HEK293T (cell line): ENCODE results near the gene SERPINF2.

Experiments
- ARNT ChIP-seq: fragments of 450-650 bp; IDR thresholded peaks from 2 replicates; pipeline ENCODE4 v1.6.1; 2017; ENCODE audit warnings: mild to moderate bottlenecking
- BHLHE40 ChIP-seq: fragments of 450-650 bp; IDR thresholded peaks from 2 replicates; pipeline ENCODE4 v1.6.1; 2016; ENCODE audit warnings: mild to moderate bottlenecking, moderate library complexity, borderline replicate concordance
- FOXA1 ChIP-seq: fragments of 450-650 bp; IDR thresholded peaks from 2 replicates; pipeline ENCODE4 v1.6.1; 2016; ENCODE audit warnings: mild to moderate bottlenecking
- FOXK2 ChIP-seq: fragments of 450-650 bp; IDR thresholded peaks from 2 replicates; pipeline ENCODE4 v1.6.1; 2016; ENCODE audit warnings: mild to moderate bottlenecking
- NFRKB ChIP-seq: fragments of 450-650 bp; IDR thresholded peaks from 2 replicates; pipeline ENCODE4 v1.6.1; 2016; ENCODE audit warnings: mild to moderate bottlenecking, moderate library complexity
- SP1 ChIP-seq: fragments of 450-650 bp; IDR thresholded peaks from 2 replicates; pipeline ENCODE4 v1.6.1; 2017
- SUZ12 ChIP-seq: fragments of 450-650 bp; IDR thresholded peaks from 2 replicates; pipeline ENCODE4 v1.6.1; 2016; ENCODE audit warnings: mild to moderate bottlenecking
- ZNF384 ChIP-seq: fragments of 450-650 bp; IDR thresholded peaks from 2 replicates; pipeline ENCODE4 v1.6.1; 2016

GRCh38 chr17:1762901-1763898 is 20.5 kb downstream of the SERPINF2 start:
- TF ChIP-seq ARNT (no peak), BHLHE40 (no peak), SUZ12 (no peak), FOXA1 (no peak), FOXK2 (no peak), SP1 (no peak), NFRKB (no peak), ZNF384 (no peak)
